ENCODE data around the gene CCDC175.
A peak's percentile ranks its signal among the peaks of the same experiment; 100 is the strongest.

CCDC175 gene

DNA sequence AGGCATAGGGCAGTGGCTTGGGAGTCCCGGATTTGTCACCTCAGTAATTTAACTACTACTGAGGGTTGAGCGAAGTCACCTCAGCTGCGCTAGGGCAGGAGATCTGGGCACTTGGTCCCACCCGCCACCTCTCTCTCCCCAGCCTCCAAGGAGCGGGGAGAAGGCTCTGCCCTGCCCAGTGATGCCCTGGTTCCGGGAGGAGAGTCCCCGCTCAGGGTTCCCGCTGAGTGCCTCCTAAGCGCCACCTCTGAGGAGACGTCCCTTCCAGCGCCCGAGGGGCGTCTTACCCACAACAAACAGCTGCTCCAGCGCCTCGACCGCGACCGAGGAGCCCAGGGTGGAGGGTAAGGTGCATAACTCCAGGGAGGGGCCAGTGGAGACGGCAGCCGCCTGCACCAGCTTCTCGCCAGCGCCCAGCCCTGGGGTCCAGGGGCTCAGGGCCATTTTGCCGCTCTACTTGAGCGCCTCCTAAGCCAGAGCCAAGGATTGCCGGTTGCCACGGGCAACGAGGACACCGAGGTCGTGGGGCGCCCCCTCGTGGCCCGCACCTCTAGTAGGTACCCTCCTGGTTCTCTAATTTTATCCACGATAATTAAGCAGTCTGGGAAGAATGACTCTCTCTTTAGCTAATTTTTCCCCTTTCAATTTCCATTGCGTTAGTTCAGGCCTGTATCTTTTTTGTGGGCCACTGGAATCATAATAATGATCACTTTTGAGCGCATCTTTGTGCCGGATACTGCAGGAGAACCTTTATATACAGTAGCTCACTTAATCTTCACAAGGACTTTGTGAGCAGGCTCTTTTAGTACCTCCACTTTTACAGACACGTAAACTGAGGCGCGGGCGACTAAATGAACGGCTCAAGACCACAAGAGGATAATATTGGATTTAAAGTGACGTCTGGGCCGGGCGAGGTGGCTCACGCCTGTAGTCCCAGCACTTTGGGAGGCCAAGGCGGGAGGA is at the start of gene CCDC175:
Gene CCDC175, minus strand, starts transcription at position 481 of the 963 bp plus-strand sequence. Its CDS starts 37 bp downstream, at position 444.
- DNase-seq = peak in 13 of 14 donors; percentile 8 to 90 (median 50)

DNA sequence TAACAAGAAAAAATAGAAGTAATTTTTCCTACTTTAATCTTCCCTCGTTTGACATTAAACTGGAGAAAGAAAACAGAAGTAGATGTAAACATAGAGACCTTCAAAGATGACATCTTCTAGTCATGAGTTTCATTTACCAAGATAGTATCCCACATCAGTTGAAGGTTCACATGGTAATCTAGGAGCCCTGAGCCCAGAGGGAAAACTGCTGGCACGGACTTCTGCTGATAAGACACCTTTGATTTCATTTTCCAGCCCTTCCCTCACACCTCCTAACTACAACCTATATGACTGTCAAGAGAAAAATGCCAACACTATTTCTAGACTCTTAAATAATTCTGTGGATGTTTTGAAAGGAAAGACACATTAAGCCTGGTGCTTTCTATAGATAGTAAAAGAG is 46.0 kb upstream of the CCDC175 start:
- no peak for DNase-seq

DNA sequence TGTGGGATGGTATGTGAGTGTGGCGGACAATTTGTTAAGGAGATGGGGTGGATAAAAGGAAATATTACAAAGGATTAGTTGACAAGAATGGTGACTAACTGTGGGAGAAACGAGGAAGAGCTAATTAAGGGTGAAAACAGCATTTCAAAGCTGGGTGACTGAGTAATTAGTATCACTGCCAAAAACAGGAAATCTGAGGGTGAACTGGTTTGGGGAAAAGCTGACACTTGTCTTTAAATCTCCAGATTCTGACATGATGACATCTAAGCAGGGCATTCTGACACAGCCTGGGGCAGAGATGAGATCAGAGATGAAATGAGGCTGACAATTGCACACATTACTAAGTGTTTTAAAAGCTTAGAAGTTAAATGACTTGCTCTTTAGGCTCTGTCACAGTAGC is 42.4 kb upstream of the CCDC175 start:
- DNase-seq = no peak

DNA sequence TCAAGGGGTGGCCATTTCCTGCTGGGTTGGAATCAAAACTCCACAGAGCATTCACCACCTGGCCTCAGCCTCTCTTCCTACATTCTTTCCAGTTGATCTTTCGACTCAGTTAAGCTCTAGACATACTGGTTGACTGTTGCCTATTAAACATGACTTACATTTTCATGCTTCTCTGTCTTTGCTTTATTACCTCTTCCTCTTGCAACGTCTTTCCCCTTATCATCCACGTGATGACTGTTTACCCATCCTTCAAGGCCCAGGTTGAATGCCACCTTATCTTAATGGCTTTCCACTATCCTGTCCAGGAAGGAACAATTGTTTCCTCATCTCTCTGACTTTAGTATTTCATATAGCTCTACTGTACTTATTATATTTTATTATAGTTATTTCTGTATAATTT is 24.4 kb upstream of the CCDC175 start:
- DNase-seq = no peak

DNA sequence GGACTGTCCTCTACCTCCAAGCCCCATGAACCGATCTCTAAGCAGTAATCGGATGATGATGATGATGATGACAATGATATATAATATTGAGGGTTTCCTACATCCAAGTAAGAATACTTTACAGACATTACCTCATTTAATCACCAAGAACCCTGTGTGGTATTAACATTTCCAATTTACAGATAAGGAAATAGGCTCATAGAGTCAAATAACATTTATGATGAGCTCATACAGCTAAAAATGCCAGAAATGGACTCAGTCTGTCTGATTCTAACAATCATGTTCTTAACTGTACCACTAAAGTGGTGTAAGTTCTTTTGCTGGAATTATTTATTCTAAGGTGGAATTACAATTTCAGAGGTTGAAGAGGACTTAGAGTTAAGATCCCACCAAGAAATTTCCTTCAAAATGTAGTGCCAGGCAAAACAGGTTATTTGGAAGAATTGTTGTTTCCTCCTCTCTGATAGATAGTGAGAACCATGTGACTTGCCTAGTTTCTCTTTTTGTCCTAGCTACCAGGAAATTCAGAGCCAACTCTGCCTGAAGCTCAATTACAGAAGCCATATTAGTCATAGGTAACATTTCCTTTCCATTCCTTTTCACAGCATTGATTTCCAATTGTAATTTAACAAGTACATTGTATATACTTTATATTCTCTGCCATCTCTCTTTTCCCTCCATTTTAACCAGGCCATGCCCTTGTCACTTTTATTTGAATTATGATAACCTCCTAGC is 23.8 kb upstream of the CCDC175 start:
- no peak for DNase-seq

DNA sequence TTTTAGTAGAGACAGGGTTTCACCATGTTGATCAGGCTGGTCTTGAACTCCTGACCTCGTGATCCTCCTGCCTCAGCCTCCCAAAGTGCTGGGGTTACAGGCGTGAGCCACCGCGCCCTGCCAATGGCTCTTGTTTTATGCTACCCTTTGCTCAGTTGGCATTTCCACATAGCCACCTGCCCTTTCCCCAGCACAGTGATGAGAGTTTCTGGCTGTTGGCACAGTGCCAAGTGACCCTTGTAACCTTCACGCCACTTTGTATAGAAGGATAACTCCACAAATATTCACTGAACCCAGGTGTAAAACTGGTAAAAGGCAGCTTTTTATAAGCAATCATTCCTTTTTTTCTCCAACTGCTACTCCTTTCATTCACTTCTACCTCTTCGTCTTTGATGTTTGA is 18.5 kb upstream of the CCDC175 start:
- no peak for DNase-seq

DNA sequence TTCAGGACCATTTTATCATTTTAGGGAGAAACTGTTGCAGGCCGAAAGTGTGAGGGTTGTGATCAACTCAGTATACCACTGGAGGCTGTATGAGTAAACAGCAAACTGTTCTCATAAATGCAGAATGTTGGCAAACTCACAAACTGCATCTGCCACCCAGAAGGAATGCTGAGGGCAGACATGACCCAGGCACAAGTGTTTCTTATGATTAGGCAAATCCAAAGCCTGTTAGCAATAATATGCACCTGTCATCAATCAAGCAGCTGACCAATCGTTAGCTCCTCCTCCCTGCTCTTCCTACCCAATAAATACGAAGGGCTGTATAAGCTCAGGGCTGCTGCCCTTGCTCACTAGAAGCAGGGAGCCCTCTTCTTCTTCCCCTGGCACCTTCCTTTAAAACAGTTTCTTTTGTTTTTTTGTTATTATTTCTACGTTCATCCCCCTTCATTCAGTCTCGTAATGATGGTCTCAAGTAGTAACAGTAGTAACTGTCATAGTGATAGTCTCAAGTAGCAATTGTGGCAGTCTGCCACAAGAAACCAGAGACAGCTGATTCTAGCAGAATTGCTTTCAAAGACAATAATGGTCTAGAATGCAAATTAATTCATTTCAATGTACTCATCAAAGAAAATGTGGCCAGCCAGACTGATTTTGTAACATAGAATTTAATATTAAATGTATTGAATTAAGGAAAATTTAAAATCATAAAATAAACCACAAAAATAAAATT is 15.2 kb upstream of the CCDC175 start:
- no peak for DNase-seq

DNA sequence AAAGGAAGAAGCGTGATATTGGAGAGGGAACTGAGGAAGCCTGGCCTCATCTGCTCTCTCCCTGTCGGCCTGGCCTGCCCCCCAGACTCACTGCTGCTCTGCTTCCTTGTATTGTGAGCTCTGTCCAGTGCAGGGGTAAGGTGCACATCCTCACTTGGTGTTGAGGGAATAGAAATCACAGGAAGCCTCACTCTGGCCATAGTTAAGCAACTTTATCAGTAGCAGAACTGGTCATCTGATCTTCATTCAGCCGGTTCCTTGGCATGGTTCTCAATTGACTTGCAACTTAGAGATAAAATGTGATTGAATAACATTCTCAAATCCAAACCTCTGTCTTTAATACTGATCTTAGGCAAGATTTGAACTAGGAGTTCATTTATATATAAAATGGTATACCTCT is 11.5 kb upstream of the CCDC175 start:
- no peak for DNase-seq

DNA sequence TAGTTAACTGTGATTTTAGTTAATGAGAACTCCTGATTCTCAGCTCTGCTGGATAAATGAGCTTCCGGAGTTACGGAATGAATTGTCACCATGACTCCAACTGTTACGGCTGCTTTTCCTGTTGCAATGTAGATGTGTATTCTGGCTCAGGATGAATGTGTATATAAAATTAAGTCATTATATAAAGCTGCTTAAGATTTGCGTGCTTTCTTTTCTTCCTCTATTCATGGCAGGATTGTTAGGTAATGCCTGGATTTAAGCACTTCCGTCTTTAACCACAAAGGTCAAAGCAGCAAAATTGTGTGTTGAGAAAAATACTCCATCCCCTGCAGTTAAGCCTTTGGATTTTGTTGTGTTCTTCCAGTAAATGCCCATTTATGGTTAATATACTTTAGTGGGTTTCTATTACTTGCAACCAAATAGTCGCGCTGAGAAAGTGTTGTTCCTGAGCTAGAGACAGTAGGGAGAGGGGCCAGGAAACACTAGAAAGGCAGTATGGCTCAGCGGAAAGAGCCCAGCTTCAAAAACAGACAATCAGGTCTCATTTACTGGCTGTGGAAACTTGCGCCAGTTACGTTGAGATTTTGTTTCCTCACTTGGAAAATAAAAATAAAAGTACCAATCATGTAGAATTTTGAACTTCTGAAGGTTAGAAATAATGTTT is 9.4 kb upstream of the CCDC175 start:
- peak in 1 of 14 donors; percentile 30 for DNase-seq

DNA sequence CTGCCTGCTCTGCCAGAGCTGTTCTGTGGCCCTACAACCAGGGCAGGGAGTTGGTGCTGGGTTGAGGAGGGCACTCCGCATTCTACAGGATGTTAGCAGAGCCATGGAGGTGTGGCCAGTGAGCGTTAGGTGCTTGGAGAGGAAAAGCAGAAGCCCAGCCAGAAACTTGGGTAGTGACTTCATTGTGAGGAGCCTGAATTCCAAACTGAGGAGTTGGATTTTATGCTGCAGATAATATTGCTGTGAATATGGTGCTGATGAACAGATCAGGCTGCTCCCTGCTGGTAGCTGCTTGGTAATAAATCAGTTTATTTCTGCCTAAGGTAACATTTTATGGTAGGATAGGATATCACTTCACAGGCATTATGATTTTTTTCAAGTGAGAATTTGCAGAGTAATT is 7.1 kb upstream of the CCDC175 start:
- DNase-seq = peak in 1 of 14 donors; percentile 84

DNA sequence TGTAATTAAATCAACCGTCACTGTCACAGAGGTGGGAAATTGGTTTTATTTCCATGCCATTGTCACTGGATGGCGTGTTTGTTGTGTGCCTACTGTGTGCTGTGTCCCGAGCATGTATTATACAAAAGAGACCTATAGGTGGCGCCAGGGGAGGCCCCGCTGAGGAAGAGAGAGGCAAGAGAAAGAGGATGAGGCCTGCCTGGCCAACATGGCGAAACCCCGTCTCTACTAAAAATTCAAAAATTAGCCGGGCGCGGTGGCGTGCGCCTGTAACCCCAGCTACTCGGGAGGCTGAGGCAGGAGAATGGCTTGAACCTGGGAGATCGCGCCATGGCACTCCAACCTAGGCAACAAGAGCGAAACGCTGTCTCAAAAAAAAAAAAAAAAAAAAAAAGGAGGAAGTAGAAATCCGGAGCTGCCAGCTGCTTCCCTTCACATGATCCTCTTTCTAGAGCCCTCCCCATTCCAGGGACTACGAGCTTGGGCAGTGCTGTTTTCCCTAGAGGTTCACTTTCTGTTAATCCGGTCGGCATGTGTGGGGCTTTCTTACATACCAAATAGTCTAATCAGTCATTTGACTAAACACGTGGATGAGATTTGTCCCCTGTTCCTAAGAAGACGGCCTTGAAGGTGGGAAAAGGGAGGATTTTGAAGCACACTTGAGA is 6.4 kb upstream of the CCDC175 start:
- DNase-seq = no peak

DNA sequence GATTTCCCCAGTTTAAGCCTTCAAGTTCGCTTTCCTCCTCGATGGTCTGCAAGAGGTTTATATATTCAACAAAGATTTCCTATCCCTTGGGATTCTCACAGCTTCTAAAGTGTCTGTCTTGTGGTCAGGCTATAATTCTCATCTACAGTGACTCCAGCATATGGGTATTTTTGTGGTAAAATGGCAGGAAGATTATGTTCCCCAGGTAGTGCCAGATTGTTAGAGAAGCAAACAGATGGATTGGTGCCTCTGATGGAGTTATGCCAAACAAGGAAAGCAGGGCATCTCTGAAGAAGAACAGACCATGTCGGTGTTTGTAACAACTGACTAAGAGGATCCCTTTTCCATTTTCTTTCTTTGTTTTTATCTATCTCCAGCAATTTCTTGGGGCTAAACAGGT is 5.5 kb upstream of the CCDC175 start:
- DNase-seq = peak in 2 of 14 donors; percentile 12 to 95

DNA sequence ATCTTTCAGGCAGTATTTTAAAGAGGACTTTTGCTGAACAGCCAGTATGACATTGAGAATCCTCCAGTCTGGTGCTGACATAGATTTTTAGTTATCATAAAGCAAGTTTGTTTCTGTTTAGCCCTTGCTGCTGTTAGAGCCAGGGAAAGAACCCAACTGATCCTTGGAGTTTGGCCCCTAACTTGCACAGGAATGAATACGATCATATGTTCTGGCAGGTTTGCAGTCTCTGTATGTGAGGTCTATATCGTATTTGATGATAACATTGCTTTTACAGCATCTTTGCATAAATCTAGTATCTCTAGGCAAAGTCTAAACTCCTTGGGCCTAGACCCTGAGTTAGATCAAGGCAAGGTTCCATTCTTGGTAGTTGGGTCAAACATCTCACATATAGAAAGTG is 4.3 kb upstream of the CCDC175 start:
- peak in 1 of 14 donors; percentile 16 for DNase-seq

DNA sequence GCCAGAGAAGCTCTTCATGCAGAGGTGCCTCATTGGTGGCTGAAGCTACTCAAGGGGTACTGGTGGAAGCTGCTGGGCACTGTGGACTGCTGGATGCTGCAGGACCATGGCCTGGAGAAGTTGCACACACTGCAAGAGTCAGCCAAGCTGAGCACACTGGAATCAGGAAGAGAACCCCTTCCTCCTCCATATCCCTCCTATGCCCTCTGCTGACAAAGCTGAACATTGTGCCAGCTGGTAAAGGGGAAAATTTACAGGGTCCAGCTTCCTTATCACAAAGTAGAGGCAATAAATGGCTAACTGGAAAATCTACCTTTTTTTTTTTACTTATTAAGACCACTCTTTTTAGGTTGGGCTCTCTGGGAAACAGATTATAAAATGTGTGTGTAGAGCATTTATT is 6.5 kb downstream of the CCDC175 start:
- no peak for DNase-seq

DNA sequence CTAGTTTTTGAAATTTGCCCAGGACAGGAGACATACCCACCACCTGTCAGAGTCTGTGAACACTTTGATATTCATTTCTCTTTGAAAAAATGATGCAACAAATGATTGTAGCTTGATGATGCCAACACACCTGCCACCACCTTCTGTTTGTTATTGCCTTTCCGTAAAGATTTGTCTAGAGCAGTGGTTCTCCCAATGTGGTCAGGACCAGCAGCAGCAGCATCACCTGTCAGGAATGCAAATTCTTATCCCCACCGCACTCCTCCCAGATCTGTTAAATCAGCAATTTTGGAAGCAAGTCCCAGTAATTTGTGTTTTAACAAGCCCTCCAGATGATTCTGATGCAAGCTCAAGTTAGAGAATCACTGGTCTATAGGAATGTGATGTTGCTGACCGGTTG is 9.9 kb downstream of the CCDC175 start:
- peak in 1 of 14 donors; percentile 58 for DNase-seq

DNA sequence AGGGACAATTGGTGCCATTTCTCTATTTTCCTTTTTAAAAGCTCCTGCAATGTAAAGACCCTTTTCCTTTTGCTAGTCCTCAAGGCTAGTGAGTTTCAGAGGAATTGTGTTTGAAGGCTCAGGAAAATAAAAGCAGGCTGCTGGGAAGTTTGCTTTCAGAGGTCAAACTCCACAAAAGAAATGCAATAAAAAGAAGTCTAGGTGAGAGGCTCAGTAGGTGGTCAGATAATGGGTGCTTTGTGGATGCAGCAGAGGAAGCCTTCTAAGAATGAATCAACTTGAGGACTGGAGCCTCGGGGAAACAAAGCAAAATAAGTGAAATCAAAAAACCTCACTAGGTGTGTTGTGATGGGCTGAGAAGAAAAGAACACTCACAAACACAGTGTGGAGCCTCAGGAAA is 10.3 kb downstream of the CCDC175 start:
- no peak for DNase-seq

DNA sequence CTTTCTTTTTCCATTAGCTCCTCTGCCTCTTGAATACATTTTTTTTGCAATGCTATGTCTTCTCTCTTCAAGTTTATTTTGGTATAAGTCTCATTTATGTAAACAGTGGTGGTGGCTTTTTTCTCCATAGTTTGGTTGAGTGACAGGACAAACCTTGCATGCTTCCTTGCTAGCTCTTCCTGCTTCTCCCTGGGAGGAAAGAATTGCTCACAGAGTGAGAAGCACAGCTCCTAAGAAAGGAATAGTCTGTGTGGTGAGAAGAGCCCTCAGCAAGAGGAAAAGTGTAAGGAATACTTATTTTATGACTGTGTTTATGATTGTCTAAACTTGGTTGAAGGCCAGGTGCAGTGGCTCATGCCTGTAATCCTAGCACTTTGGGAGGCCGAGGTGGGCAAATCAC is 11.5 kb downstream of the CCDC175 start:
- peak in 1 of 14 donors; percentile 37 for DNase-seq

DNA sequence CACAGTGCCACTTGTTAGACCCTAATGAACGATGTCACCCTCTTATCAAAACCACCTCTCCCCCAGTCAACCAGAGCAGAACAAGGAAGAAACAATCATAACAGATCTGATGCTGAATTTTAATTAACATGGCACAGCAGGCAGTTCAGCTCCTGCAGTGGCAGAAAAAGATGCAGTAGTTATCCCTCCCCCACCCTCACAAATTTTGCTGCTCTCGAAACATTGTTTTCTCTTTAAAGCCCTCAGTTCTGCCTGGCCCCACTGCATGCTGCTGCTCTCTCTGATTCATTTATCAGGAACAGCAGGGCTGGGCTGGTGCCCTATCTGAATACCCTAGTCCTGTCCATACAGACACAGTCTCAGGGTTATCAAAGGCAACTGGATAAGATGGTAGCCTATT is 12.2 kb downstream of the CCDC175 start:
- peak in 1 of 14 donors; percentile 85 for DNase-seq

DNA sequence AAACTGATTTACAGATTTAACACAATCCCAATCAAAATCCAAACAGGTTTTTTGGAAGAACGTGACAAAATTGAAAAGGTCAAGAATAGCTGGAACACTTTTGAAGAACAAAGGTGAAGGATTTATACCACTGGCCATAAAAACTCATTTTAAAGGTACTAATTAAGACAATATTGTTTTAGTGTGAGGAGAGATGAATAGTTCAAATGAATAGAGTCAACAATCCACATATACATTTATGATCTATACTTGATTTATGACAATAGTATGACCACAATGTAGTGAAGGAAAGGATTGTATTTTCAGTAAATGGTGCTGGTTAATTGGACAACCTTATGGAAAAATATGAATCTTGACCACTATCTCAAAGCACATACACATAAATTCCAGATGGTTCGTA is 29.3 kb downstream of the CCDC175 start:
- DNase-seq = no peak

DNA sequence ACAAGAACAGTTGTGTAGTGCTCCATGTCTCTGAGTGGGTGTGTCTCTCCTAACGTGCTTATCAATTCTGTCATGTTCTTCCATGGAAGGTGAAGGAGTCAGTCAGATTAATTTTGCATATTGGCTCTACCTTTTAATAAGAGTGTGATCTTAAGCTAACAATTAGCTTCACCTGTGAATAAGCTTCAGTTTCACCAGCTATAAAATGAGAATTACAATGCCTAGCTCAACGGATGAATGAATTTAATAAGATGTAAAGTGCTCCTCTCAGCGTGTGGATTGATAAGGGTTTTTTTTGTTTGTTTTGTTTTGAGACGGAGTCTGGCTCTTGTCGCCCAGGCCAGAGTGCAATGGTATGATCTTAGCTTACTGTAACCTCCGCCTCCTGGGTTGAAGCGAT is 32.7 kb downstream of the CCDC175 start:
- no peak for DNase-seq

DNA sequence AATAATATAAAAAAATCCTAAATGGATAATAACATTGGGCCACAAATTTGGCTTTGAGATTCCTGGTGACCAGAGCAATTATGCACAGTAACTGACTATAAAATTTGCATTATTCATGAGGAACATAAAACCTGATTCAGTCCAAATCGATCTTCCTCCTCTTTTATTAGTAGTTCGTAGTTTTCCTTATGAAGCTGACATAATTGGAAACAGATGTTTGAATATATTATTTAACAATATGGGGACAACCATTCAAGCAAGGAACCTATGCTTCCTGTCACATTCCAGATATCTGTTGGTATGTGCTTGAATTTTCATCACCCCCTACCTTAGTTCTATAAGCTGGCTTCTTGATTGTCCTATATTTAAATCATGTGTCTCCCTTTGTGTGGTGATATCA is 34.9 kb downstream of the CCDC175 start:
- DNase-seq = no peak

DNA sequence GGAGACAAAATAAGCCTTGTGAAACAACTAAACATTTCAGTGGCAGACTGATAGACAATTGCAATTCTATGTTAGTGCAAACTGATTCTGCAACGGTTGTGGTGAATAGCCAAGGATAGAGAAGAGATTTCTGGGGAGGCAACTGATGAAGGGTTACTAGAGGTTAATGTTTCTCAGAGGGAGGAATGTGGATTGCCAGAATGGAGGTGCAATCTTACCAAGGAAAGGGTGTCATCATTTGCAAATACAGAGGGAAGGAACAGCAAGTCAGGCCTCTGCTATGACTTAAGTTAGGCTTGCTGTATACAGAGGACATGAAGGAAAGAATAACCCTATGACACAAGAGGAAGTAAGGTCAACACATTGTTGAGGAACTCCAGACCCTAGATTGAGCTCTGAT is 35.8 kb downstream of the CCDC175 start:
- peak in 1 of 14 donors; percentile 5 for DNase-seq

All from C1 segment of cervical spinal cord (tissue), 14 donors.